GM12872 (cell line): ENCODE measurements around the gene CMSS1.

ENCODE experiments used
- CTCF ChIP-seq: IDR thresholded peaks from 3 replicates; pipeline ENCODE4 v1.5.1; 2011; ENCODE audit warnings: low read depth, mild to moderate bottlenecking, low read length, moderate library complexity; ENCODE audit not compliant: insufficient read depth

Gene CMSS1

GRCh38 chr3:100103558-100104441, 286.1 kb downstream of the CMSS1 start:
- no peak for TF ChIP-seq CTCF

GRCh38 chr3:100104442-100104798, 286.8 kb downstream of the CMSS1 start:
- no peak for TF ChIP-seq CTCF

- no peak for TF ChIP-seq CTCF
These were observed 287.3 kb downstream of the CMSS1 start for GRCh38 chr3:100104817-100105413.

- TF ChIP-seq CTCF: no peak
These were observed 287.8 kb downstream of the CMSS1 start for GRCh38 chr3:100105501-100105900.

GRCh38 chr3:100106094-100106493, 288.4 kb downstream of the CMSS1 start:
- TF ChIP-seq CTCF: no peak

GRCh38 chr3:100106531-100107141, 289.0 kb downstream of the CMSS1 start:
- TF ChIP-seq CTCF: no peak

GRCh38 chr3:100107221-100107814, 289.7 kb downstream of the CMSS1 start:
- no peak for TF ChIP-seq CTCF
